GM12801 (cell line): ENCODE measurements around the gene LPGAT1.

Experiments
- TF ChIP-seq, protein P1 (sequence below): IDR thresholded peaks from one replicate; pipeline ENCODE4 v1.5.1; 2011; ENCODE audit warnings: control low read depth; ENCODE audit not compliant: insufficient read length; ENCODE audit errors: extremely low read depth

LPGAT1 gene

GRCh38 chr1:211859405-211859804, 28.8 kb upstream of the LPGAT1 start:
- TF ChIP-seq, protein P1, sequence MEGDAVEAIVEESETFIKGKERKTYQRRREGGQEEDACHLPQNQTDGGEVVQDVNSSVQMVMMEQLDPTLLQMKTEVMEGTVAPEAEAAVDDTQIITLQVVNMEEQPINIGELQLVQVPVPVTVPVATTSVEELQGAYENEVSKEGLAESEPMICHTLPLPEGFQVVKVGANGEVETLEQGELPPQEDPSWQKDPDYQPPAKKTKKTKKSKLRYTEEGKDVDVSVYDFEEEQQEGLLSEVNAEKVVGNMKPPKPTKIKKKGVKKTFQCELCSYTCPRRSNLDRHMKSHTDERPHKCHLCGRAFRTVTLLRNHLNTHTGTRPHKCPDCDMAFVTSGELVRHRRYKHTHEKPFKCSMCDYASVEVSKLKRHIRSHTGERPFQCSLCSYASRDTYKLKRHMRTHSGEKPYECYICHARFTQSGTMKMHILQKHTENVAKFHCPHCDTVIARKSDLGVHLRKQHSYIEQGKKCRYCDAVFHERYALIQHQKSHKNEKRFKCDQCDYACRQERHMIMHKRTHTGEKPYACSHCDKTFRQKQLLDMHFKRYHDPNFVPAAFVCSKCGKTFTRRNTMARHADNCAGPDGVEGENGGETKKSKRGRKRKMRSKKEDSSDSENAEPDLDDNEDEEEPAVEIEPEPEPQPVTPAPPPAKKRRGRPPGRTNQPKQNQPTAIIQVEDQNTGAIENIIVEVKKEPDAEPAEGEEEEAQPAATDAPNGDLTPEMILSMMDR = no peak

- TF ChIP-seq, protein P1 = no peak
Observed at GRCh38 chr1:211851174-211851573, 20.6 kb upstream of the LPGAT1 start.

GRCh38 chr1:211843507-211844298, 13.1 kb upstream of the LPGAT1 start:
- TF ChIP-seq, protein P1 = no peak

DNA sequence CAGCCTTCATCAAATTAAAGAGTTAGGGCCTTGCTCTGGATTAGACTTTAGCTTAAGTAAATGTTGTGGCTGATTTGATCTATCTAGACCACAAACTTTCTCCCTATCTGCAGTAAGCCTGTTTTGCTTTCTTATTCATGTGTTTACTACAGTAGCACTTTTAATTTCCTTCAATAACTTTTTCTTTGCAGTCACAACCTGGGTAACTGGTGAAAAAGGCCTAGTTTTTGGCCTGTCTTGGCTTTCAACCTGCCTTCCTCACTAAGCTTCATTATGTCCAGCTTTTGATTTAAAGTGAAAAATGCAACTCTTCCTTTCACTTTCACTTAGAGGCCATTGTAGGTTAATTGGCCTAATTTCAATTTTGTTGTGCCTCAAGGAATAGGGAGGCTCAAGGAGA, 12.5 kb upstream of the LPGAT1 start:
- TF ChIP-seq, protein P1 = no peak

GRCh38 chr1:211842518-211842917, 12.0 kb upstream of the LPGAT1 start:
- TF ChIP-seq, protein P1 = no peak

DNA sequence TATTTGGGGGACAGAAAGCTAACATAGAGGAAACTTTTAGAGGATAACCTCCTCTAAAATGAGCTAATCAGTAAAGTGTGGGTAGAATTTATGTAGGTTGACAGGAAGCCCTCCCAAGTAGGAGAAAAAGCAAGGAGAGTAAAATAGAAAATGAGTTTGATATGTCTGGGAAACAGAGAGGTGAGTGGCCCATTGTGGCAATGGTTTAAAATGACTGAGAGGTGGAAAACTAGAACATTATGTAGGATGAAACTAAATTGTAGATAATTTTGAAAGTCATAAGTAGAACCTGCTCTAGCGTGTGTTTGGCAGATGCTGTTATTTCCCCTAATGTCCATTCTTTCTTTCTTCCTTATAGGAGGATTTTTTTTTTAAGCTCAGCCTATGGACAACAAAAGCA, 8.5 kb upstream of the LPGAT1 start:
- TF ChIP-seq, protein P1 = no peak

GRCh38 chr1:211833174-211833820, 2.7 kb upstream of the LPGAT1 start:
- TF ChIP-seq, protein P1 = no peak
